NCI-H2081 treated with DMSO at 0.1 percent for 48 hours (cell line): ENCODE measurements around the gene PCGF5.

ENCODE experiments used
- DNase-seq: peaks from one replicate; lab custom pipeline; 2025; lab: John Stamatoyannopoulos, UW

PCGF5 gene

DNA sequence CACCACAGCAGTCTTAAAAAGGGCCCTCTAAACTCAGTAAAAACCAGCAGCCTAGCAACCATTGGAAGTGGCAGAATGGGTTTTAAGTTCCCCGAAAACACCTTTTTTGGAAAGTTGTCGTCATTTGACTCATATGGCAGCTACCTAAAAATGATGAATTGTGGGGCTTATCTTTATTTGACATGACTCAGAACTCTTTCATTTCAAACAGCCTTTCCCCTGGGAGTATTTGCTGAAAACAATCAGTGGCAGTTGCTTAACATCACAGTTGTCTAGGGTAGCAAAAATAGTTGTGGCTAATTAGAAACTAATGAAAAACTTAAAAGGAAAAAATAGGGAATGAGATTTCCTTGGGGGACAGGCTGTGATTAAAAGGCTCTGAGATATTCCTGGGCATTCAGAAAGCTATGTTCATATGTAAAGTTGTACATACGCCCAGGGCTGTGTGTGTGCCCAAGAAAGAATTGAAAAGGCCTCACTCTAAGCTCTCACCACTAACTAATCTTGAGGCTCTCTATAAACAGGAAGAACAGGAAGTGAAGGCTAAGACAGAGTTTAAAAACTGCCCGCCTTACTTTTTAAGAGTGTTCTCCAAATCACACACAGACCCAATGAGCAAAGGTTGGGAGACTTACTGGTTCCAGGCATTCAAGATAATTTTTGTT lies 108.0 kb downstream of the PCGF5 start:
- DNase-seq = no peak
